H1 (cell line): Measurements from ENCODE around the gene CGB3. TPM values are rescaled to one million over a fixed set of nuclear protein-coding genes. Genes with fewer than 3 reads are reported as not detected.

Source experiments
- CTCF ChIA-PET: fragments of 300-600 bp; sonication (Branson Sonifier 250); formaldehyde crosslinking; loops from one replicate; lab custom pipeline; 2021; ENCODE audit not compliant: partially characterized antibody; lab: Charles Lee
- POLR2A ChIA-PET: fragments of 300-600 bp; sonication (Branson Sonifier 250); formaldehyde crosslinking; loops from one replicate; lab custom pipeline; 2021; ENCODE audit warnings: inconsistent platforms; ENCODE audit not compliant: partially characterized antibody; lab: Charles Lee
- DNase-seq, 2 experiments: peaks; one replicate each; pipeline versions ENCODE4 v3.0.0 to v3.0.0-alpha.2; 2010 to 2022; ENCODE audit warnings: low spot score in 2 of 2, low read depth in 1 of 2, mixed read lengths in 1 of 2
- FAIRE-seq: peaks from 2 replicates; lab custom pipeline; 2011; peaks lifted over from hg19 to GRCh38; lab: Jason Lieb, UNC
- H2AFZ ChIP-seq: 2 replicates; pipeline ENCODE4 v1.8.1; 2012; ENCODE audit warnings: low read length, inconsistent platforms
- H2AK5ac ChIP-seq: 2 replicates; pipeline ENCODE4 v1.6.1; 2013; ENCODE audit warnings: low read depth, low read length
- H2BK120ac ChIP-seq: replicated peaks from 2 replicates; pipeline ENCODE3; 2013; ENCODE audit warnings: low read depth, low read length, inconsistent platforms
- H2BK12ac ChIP-seq: 2 replicates; pipeline ENCODE4 v1.6.1; 2013; ENCODE audit warnings: low read depth, low read length
- H2BK15ac ChIP-seq: 2 replicates; pipeline ENCODE4 v1.6.1; 2013; ENCODE audit warnings: low read length
- H2BK20ac ChIP-seq: 2 replicates; pipeline ENCODE4 v1.6.1; 2013; ENCODE audit warnings: low read length
- H2BK5ac ChIP-seq: 2 replicates; pipeline ENCODE4 v1.6.1; 2013; ENCODE audit warnings: low read depth, low read length
- H3K14ac ChIP-seq: 2 replicates; pipeline ENCODE4 v1.6.1; 2013; ENCODE audit warnings: inconsistent platforms; ENCODE audit not compliant: insufficient read length
- H3K18ac ChIP-seq: 2 replicates; pipeline ENCODE4 v1.6.1; 2013; ENCODE audit warnings: low read length; ENCODE audit errors: extremely low read depth
- H3K23ac ChIP-seq: 2 replicates; pipeline ENCODE4 v1.6.1; 2013; ENCODE audit warnings: inconsistent platforms; ENCODE audit not compliant: insufficient read length
- H3K23me2 ChIP-seq: 2 replicates; pipeline ENCODE4 v1.6.1; 2013; ENCODE audit warnings: low read depth, low read length
- H3K27ac ChIP-seq: 2 replicates; pipeline ENCODE4 v1.6.1; 2011; ENCODE audit warnings: low read depth, low read length, inconsistent platforms
- H3K27me3 ChIP-seq, 4 experiments: replicated peaks in 1 of 4; 1 replicate in 1 of 4; 2 replicates in 3 of 4; pipeline versions ENCODE4 v1.6.1 to v1.8.1; 2011 to 2013; ENCODE audit warnings: low read length in 3 of 4, mild to moderate bottlenecking in 3 of 4, inconsistent platforms in 2 of 4, mixed read lengths in 2 of 4, moderate library complexity in 1 of 4; ENCODE audit not compliant: control insufficient read depth in 3 of 4, insufficient read depth in 3 of 4; ENCODE audit errors: extremely low read depth in 1 of 4
- H3K36me3 ChIP-seq, 4 experiments: 2 replicates each; pipeline versions ENCODE4 v1.6.1 to v1.8.1; 2011 to 2013; ENCODE audit warnings: mild to moderate bottlenecking in 4 of 4, low read length in 3 of 4, moderate library complexity in 2 of 4, control low read depth in 1 of 4, inconsistent platforms in 1 of 4; ENCODE audit not compliant: insufficient read depth in 4 of 4, control insufficient read depth in 2 of 4
- H3K4ac ChIP-seq: replicated peaks from 2 replicates; pipeline ENCODE3; 2013; ENCODE audit warnings: low read length, low read depth, mixed read lengths, inconsistent platforms; ENCODE audit not compliant: insufficient read length
- H3K4me1 ChIP-seq, 4 experiments: replicated peaks in 1 of 4; 1 replicate in 1 of 4; 2 replicates in 3 of 4; pipeline versions ENCODE4 v1.6.1 to v1.8.1; 2011 to 2013; ENCODE audit warnings: low read length in 3 of 4, inconsistent platforms in 2 of 4, mixed read lengths in 1 of 4; ENCODE audit not compliant: insufficient read depth in 4 of 4, control insufficient read depth in 3 of 4
- H3K4me2 ChIP-seq, 2 experiments: 2 replicates each; pipeline versions ENCODE4 v1.6.1 to v1.8.1; 2011 to 2013; ENCODE audit warnings: low read depth in 2 of 2, low read length in 2 of 2, control low read depth in 1 of 2, inconsistent platforms in 1 of 2, mild to moderate bottlenecking in 1 of 2; ENCODE audit not compliant: insufficient read depth in 1 of 2
- H3K4me3 ChIP-seq, 4 experiments: fragments of 200-600, 300-600 bp in 1 of 4; sonication (generic), shearing (Covaris generic), sonication (Bioruptor Twin) in 1 of 4; 2 replicates each; pipeline versions ENCODE4 v1.5.1 to v1.8.1; 2011 to 2016; ENCODE audit warnings: low read length in 4 of 4, low read depth in 3 of 4, control low read depth in 2 of 4, inconsistent platforms in 2 of 4, mild to moderate bottlenecking in 2 of 4, mixed read lengths in 1 of 4, moderate library complexity in 1 of 4; ENCODE audit not compliant: insufficient read depth in 2 of 4; ENCODE audit errors: extremely low read depth in 1 of 4
- H3K56ac ChIP-seq: replicated peaks from 2 replicates; pipeline ENCODE3; 2013; ENCODE audit warnings: low read depth, mild to moderate bottlenecking, mixed read lengths, low read length, inconsistent platforms; ENCODE audit not compliant: insufficient read length
- H3K79me1 ChIP-seq: 2 replicates; pipeline ENCODE4 v1.6.1; 2013; ENCODE audit warnings: low read depth, low read length, control low read depth
- H3K79me2 ChIP-seq, 2 experiments: 2 replicates each; pipeline versions ENCODE4 v1.6.1 to v1.8.1; 2012 to 2013; ENCODE audit warnings: low read length in 2 of 2, mild to moderate bottlenecking in 2 of 2, inconsistent platforms in 1 of 2; ENCODE audit not compliant: insufficient read depth in 2 of 2, control insufficient read depth in 1 of 2
- H3K9ac ChIP-seq, 4 experiments: replicated peaks in 1 of 4; 1 replicate in 1 of 4; 2 replicates in 3 of 4; pipeline versions ENCODE4 v1.6.1 to v1.8.1; 2011 to 2013; ENCODE audit warnings: low read depth in 3 of 4, low read length in 3 of 4, control low read depth in 2 of 4, mild to moderate bottlenecking in 2 of 4, moderate library complexity in 2 of 4, inconsistent platforms in 1 of 4; ENCODE audit errors: extremely low read depth in 1 of 4
- H3K9me3 ChIP-seq, 2 experiments: 2 replicates each; pipeline versions ENCODE4 v1.6.1 to v1.8.1; 2012 to 2013; ENCODE audit warnings: mild to moderate bottlenecking in 2 of 2, moderate library complexity in 2 of 2, control low read depth in 1 of 2, inconsistent platforms in 1 of 2, low read depth in 1 of 2, low read length in 1 of 2, mixed read lengths in 1 of 2; ENCODE audit not compliant: insufficient read depth in 2 of 2
- H4K20me1 ChIP-seq, 2 experiments: replicated peaks in 1 of 2; 2 replicates each; pipeline versions ENCODE3 to v1.8.1; 2011 to 2013; ENCODE audit warnings: inconsistent platforms in 2 of 2, low read length in 2 of 2, mild to moderate bottlenecking in 1 of 2; ENCODE audit not compliant: insufficient read depth in 2 of 2, control insufficient read depth in 1 of 2
- H4K5ac ChIP-seq: 2 replicates; pipeline ENCODE4 v1.6.1; 2013; ENCODE audit warnings: low read length, low read depth, mixed read lengths, inconsistent platforms; ENCODE audit not compliant: insufficient read length
- H4K8ac ChIP-seq: 2 replicates; pipeline ENCODE4 v1.8.0; 2013; ENCODE audit warnings: mild to moderate bottlenecking, moderate library complexity, low read length, inconsistent platforms; ENCODE audit not compliant: insufficient read depth; ENCODE audit errors: extremely low read depth
- H4K91ac ChIP-seq: replicated peaks from 2 replicates; pipeline ENCODE3; 2013; ENCODE audit warnings: low read length, mixed read lengths, inconsistent platforms; ENCODE audit not compliant: insufficient read length
- BRCA1 ChIP-seq: IDR thresholded peaks from 2 replicates; pipeline ENCODE4 v1.6.1; 2012; ENCODE audit warnings: low read depth, low read length, improper control_type of control experiment
- CBX8 ChIP-seq: fragments of 300-800, 300-1000 bp; sonication (generic); IDR thresholded peaks from 2 replicates; pipeline ENCODE4 v1.7.1; 2016; ENCODE audit warnings: low read depth, low read length, borderline replicate concordance
- E2F6 ChIP-seq: IDR thresholded peaks from 2 replicates; pipeline ENCODE4 v1.6.1; 2012; ENCODE audit warnings: inconsistent platforms
- EP300 ChIP-seq, 2 experiments: IDR thresholded peaks; 1 replicate in 1 of 2; 2 replicates in 1 of 2; pipeline ENCODE4 v1.6.1; 2011 to 2012; ENCODE audit warnings: low read depth in 2 of 2, low read length in 2 of 2, mild to moderate bottlenecking in 2 of 2, borderline replicate concordance in 1 of 2, inconsistent platforms in 1 of 2, moderate library complexity in 1 of 2
- GTF2F1 ChIP-seq: IDR thresholded peaks from 2 replicates; pipeline ENCODE4 v1.6.1; 2012; ENCODE audit warnings: low read depth, low read length, improper control_type of control experiment, borderline replicate concordance
- KDM4A ChIP-seq: IDR thresholded peaks from one replicate; pipeline ENCODE4 v1.7.1; 2012; ENCODE audit warnings: low read depth, mild to moderate bottlenecking, moderate library complexity, low read length, inconsistent platforms; ENCODE audit not compliant: severe bottlenecking
- MAX ChIP-seq: IDR thresholded peaks from 2 replicates; pipeline ENCODE4 v1.6.1; 2012; ENCODE audit warnings: inconsistent platforms
- RNF2 ChIP-seq: fragments of 200-900, 300-1000 bp; sonication (generic); IDR thresholded peaks from 2 replicates; pipeline ENCODE4 v1.7.1; 2016; ENCODE audit warnings: borderline replicate concordance, low read depth, mild to moderate bottlenecking, antibody characterized with exemption, low read length; ENCODE audit not compliant: poor library complexity, severe bottlenecking; ENCODE audit errors: missing control alignments
- SRF ChIP-seq: IDR thresholded peaks from 2 replicates; pipeline ENCODE4 v1.6.1; 2011; ENCODE audit warnings: mild to moderate bottlenecking, low read depth, low read length, moderate library complexity
- YY1 ChIP-seq: IDR thresholded peaks from 2 replicates; pipeline ENCODE4 v1.6.1; 2011; ENCODE audit warnings: low read depth, mild to moderate bottlenecking, low read length
- WGBS, 2 experiments: shearing (Covaris generic) in 1 of 2; methylation state at CpG; one replicate each; pipeline versions ENCODE4 v1.1.6 to v1.1.7; 2013 to 2015; ENCODE audit warnings: low lambda C conversion rate in 2 of 2, mixed read lengths in 2 of 2, inconsistent platforms in 1 of 2, low coverage in 1 of 2, missing lambda C conversion rate in 1 of 2; ENCODE audit not compliant: insufficient replicate concordance in 2 of 2, insufficient coverage in 1 of 2, insufficient read length in 1 of 2; ENCODE audit errors: extremely low coverage in 1 of 2, missing lambda C conversion rate in 1 of 2; 5-methylcytosine and 5-hydroxymethylcytosine counted together
- polyA plus RNA-seq, 7 experiments: library from polyadenylated mRNA; depleted of rRNA in 3 of 7; stranded (reverse) in 5 of 7; unstranded in 2 of 7; fragments of >200 nt in 5 of 7; fragments of 200-250 nt in 2 of 7; gene quantifications; 1 replicate in 5 of 7; 2 replicates in 1 of 7; 4 replicates in 1 of 7; pipeline versions ENCODE4 v1.2.1 to v1.2.3, GENCODE V29; 2011 to 2013; ENCODE audit warnings: missing spikeins in 2 of 7, mixed read lengths in 2 of 7
- total RNA-seq: library from RNA; stranded (reverse); fragmentation: NEBNext Ultra II Directional; extraction: Animal tissue kit (Norgen Biotek cat#: 25700); gene quantifications from 2 replicates; pipeline ENCODE4 v1.2.1, GENCODE V29; 2021

CGB3 gene
- total and polyA plus RNA-seq, 2 of the 8 experiments (the other 6 are each of a cell fraction or from before 2014, with no cell fraction given), result not detected

- H2BK15ac ChIP-seq, result no peak overlapping the region
- H2BK20ac ChIP-seq, result no peak overlapping the region
- peaks cover 0 to 17% (median 8%) of the 10 kb centered on the region in 4 experiments; a peak in 5 of 7 replicates for H3K4me1 ChIP-seq
- no peak overlapping the region for H2AFZ ChIP-seq
- H4K5ac ChIP-seq, result no peak overlapping the region
- H3K9ac ChIP-seq, result no peak overlapping the region
- H3K79me1 ChIP-seq, result no peaks in the 10 kb centered on the region
- no peak overlapping the region for H4K91ac ChIP-seq
- H4K8ac ChIP-seq, result no peak overlapping the region
- H3K27me3 ChIP-seq, result peaks cover 0 to 15% (median 12%) of the 10 kb centered on the region in 4 experiments; a peak in 6 of 7 replicates
- H3K79me2 ChIP-seq, result no peaks in the 10 kb centered on the region
- H3K27ac ChIP-seq, result no peak overlapping the region
- no peak overlapping the region; the same call in 1 of the 2 replicates for H3K18ac ChIP-seq
- no peak overlapping the region for H3K23ac ChIP-seq
- H3K23me2 ChIP-seq, result peaks cover 6% of the 10 kb centered on the region; the same call in 1 of the 2 replicates
- H3K4ac ChIP-seq, result no peak overlapping the region
- ChIA-PET CTCF (interaction anchor here (0.7 to 8.1 kb wide), 6 partner anchors 9 to 229 kb away, joined by 3 to 46 read pairs (median 4); no protein-coding TSS in a partner anchor), POLR2A (interaction anchor here (0.6 to 1.5 kb wide), 6 partner anchors 8 to 51 kb away, joined by 3 to 4 read pairs (median 3); partner anchors contain the start of gene RUVBL2)
- no peak overlapping the region for H2AK5ac ChIP-seq
- peak overlapping the region; percentile 27 to 68 (median 40) for H3K4me3 ChIP-seq
- DNase-seq, result peak in 1 of 2 experiments; percentile 78
- H2BK120ac ChIP-seq, result no peak overlapping the region
- no peak overlapping the region for H2BK12ac ChIP-seq
- FAIRE-seq, result no peak
- no peaks in the 10 kb centered on the region for H3K9me3 ChIP-seq
- no peak overlapping the region for H2BK5ac ChIP-seq
- H3K14ac ChIP-seq, result no peak overlapping the region
- 8% methylated on average over 38 of the region's 62 CpGs; no CpG with 5 or more reads in 1 of the 2 experiments for WGBS, 2 experiments
- H4K20me1 ChIP-seq, result peaks cover 0 to 2% of the 10 kb centered on the region in 2 experiments
- H3K4me2 ChIP-seq, result peak overlapping the region; percentile 78 to 82
- peaks cover 5 to 19% (median 10%) of the 10 kb centered on the region in 4 experiments; a peak in 7 of 8 replicates for H3K36me3 ChIP-seq
- no peak overlapping the region for H3K56ac ChIP-seq
- TF ChIP-seq E2F6 (peak; percentile 64), EP300 (IDR thresholded peaks at IDR 0.05; ENCODE audit: borderline replicate concordance in 1 of 2, low read depth in 2 of 2, low read length in 2 of 2) (no peak), KDM4A (peak; percentile 65), MAX (peak; percentile 56; the same call in 1 of the 2 replicates), GTF2F1 (no peak), BRCA1 (no peak), SRF (no peak), RNF2 (no peak), YY1 (no peak), CBX8 (no peak)
These were observed 6.3 kb downstream of the CGB3 start for GRCh38 chr19:49017666-49018351.
